ENCODE data around the gene KCNJ5.

- TF ChIP-seq EZH2 (IDR thresholded peaks at IDR 0.05; ENCODE audit: insufficient read depth, poor library complexity, severe bottlenecking) (no peak), EZH2phosphoT487 (IDR thresholded peaks at IDR 0.05; ENCODE audit: insufficient read depth, low read depth) (no peak)
These were observed 49.6 kb upstream of the KCNJ5 start for GRCh38 chr11:128841461-128842072.
